Activated CD8-positive, alpha-beta memory T cell treated with anti-CD3 and anti-CD28 coated beads, Interleukin-2, amount 10 ng/mL, durations not matched to agents 7 days and 5 days (primary cell): ENCODE results near the gene EHD1. TPM values are rescaled to one million over a fixed set of nuclear protein-coding genes. Genes with fewer than 3 reads are reported as not detected.
A peak's percentile ranks its signal among the peaks of the same experiment; 100 is the strongest.

ENCODE experiments used
- ATAC-seq: fragments of 150-1000 bp; cut with Tn5 transposase; one replicate; pipeline ENCODE4 v1.10.0; 2021; ENCODE audit warnings: moderate library complexity
- CTCF ChIA-PET: fragments of 350-600 bp; sonication (Branson Sonifier 250); formaldehyde crosslinking; loops from one replicate; lab custom pipeline; 2021; ENCODE audit warnings: antibody characterized with exemption; lab: Charles Lee
- DNase-seq: peaks from one replicate; pipeline ENCODE4 v3.0.0-alpha.2; 2020
- H3K27ac Mint-ChIP-seq: one replicate; pipeline ENCODE4 v1.8.0; 2021; ENCODE audit warnings: mild to moderate bottlenecking, mixed read lengths
- H3K27me3 Mint-ChIP-seq: one replicate; pipeline ENCODE4 v1.8.0; 2021; ENCODE audit warnings: mixed read lengths
- H3K36me3 Mint-ChIP-seq: one replicate; pipeline ENCODE4 v1.8.0; 2021; ENCODE audit warnings: mild to moderate bottlenecking, mixed read lengths
- H3K4me1 Mint-ChIP-seq: one replicate; pipeline ENCODE4 v1.8.0; 2021; ENCODE audit warnings: mixed read lengths
- H3K4me3 Mint-ChIP-seq: one replicate; pipeline ENCODE4 v1.8.0; 2021; ENCODE audit warnings: mild to moderate bottlenecking, moderate library complexity, mixed read lengths
- H3K9me3 Mint-ChIP-seq: one replicate; pipeline ENCODE4 v1.8.0; 2022; ENCODE audit warnings: low read depth, mixed read lengths
- total RNA-seq, 2 experiments: library from RNA; stranded (reverse); gene quantifications; one replicate each; pipeline ENCODE4 v1.2.3, GENCODE V29; 2021

EHD1 gene
- total RNA-seq: 100 to 1,000 TPM; 149 to 155 TPM

- CTCF ChIA-PET: interaction anchor here (0.6 to 31.3 kb wide), 8 partner anchors 9 to 238 kb away, joined by 3 to 1163 read pairs (median 4); partner anchors contain the start of genes ARL2, CDC42BPG and ZNHIT2
Measured at GRCh38 chr11:64878494-64879243, at the start of gene EHD1. EHD1 (minus strand) TSS chr11:64878621; CDS start chr11:64878464, 157 bp downstream.

GRCh38 chr11:64926689-64927088, 48.3 kb upstream of the EHD1 start:
- Mint-ChIP-seq H3K27ac (no peak overlapping the region), H3K9me3 (no peaks in the 10 kb centered on the region), H3K4me3 (no peak overlapping the region), H3K27me3 (no peaks in the 10 kb centered on the region), H3K4me1 (peaks cover 14% of the 10 kb centered on the region), H3K36me3 (no peaks in the 10 kb centered on the region)
- DNase-seq (no peak), ATAC-seq (no peak)
- CTCF ChIA-PET: interaction anchor here (0.8 to 1.4 kb wide), 2 partner anchors 37 to 87 kb away, joined by 3 to 7 read pairs; partner anchors contain the start of gene ARL2

More at GRCh38 chr11:64878494-64879243, at the start of gene EHD1:
- ATAC-seq (peak; percentile 75), DNase-seq (peak; percentile 100)
- Mint-ChIP-seq H3K4me3 (peak within 1 kb of the TSS; percentile 94), H3K27me3 (no peaks in the 10 kb centered on the region), H3K9me3 (no peaks in the 10 kb centered on the region), H3K4me1 (peaks cover 66% of the 10 kb centered on the region), H3K36me3 (peaks cover 30% of the 10 kb centered on the region), H3K27ac (peak within 1 kb of the TSS; percentile 93)

DNA sequence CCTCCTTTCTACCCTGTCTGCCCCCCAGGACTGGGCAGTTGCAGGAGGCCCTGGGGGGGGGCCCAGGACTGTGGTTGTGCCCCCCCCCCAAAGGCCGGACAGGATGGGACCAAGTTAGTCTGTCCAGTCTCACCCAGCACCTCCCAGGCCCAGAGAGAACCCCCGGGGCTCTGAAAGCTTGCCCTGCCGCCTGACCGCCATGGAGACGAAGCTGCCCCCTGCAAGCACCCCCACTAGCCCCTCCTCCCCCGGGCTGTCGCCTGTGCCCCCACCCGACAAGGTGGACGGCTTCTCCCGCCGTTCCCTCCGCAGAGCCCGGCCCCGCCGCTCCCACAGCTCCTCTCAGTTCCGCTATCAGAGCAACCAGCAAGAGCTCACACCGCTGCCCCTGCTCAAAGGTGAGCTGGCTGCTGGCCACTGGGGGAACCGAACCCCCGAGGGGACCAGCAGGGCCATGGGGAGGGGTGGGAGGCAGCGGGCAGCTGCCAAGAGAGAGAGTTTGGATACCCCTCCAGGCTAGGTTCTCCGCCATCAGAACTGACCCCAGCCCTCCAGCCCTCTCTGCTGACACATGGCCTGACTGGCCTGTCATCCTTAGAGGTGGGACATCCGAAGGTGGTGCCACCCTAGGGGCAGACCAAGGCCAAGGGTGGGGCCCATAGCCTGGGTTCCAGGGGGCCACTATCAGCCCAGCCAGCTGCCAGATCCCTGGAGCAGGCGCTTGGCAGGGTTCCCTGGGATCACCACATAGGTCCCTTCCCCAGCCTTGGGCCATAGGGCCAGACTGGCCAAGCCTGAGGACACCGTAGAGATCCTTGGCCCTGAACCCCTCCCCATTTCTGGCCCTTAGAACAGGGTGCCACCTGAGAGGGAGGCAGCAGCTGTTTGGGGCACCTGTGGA, 47.4 kb upstream of the EHD1 start:
- Mint-ChIP-seq H3K27ac (no peak overlapping the region), H3K4me1 (peaks cover 14% of the 10 kb centered on the region), H3K27me3 (no peaks in the 10 kb centered on the region), H3K9me3 (no peaks in the 10 kb centered on the region), H3K36me3 (no peaks in the 10 kb centered on the region), H3K4me3 (peak overlapping the region; percentile 77)
- CTCF ChIA-PET: interaction anchor here (0.8 to 2.0 kb wide), 5 partner anchors 36 to 89 kb away, joined by 3 to 8 read pairs (median 5); partner anchors contain the start of gene ARL2
- ATAC-seq (no peak), DNase-seq (no peak)

DNA sequence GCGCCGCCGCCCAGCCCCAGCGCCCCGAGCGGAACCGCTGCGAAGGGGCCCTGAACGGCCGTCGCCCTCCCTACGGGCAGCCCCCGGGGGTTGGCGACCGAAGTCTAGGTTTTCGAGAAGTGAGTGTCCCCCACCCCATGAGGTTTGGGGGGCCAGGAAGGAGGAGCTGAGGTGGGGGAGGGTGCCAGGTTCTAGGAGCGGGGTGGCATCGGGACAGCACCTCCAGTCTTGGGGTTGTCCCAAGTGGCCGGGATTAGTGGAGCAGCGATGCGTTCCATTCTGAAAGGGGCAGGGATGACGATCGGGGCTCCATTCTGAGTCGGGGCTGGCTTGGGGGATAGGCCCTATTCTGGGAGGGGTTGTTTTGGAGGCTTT, 46.5 kb upstream of the EHD1 start:
- no peak overlapping the region for H3K27ac Mint-ChIP-seq
- H3K4me1 Mint-ChIP-seq: peaks cover 14% of the 10 kb centered on the region
- ATAC-seq (no peak), DNase-seq (no peak)
- H3K4me3 Mint-ChIP-seq: peak overlapping the region; percentile 77
- H3K36me3 Mint-ChIP-seq: no peaks in the 10 kb centered on the region
- no peaks in the 10 kb centered on the region for H3K9me3 Mint-ChIP-seq
- CTCF ChIA-PET: interaction anchor here (1.1 to 2.0 kb wide), 6 partner anchors 30 to 116 kb away, joined by 3 to 9 read pairs (median 5); partner anchors contain the start of genes ARL2 and SAC3D1
- no peaks in the 10 kb centered on the region for H3K27me3 Mint-ChIP-seq

DNA sequence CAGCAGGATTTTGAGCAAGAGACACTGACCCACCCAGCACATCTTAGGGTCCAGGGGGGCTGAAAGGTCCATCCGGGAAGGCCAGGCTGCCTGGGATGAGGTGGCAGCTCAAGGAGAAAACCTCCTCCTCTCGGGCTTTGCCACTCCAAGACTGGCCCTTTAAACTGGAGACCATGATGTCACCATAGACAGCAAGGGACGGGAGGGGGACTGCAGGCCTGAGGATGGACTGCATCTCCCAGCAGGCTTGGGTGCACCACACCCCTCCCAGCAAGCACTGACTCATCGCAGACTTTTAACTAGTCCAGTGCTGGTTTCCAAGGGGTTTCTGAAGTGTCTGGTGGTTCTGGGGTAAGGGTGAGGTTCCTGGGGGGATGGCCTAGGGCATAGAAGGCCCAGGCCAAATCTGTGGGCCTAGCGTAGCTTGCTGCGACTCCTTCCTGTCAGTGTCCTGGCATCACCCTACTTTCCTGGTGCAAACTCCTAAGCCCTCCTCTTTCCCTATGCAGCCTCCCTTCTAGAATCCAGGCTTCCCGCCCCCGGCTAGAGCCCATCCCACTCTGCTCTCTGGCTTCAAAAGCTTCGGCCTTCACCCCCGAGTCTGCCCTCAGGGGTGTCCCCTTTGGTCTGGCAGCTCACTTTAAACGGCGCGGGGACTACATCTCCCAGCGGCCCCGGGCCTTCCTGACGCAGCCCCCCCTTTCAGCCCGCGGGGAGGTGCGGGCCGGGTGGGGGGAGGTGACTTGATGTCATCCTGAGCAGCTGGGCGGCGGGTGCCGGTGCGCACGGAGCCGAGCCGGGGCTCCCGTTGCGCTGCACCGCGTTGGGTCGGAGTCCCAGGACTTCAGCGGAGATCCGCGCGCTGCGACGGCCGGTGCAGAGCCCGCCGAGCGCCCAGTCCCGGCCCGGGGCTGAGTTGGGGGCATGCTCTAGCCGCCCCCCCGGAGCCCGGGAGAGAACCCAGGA, 45.8 kb upstream of the EHD1 start, which contains the start of gene PPP2R5B:
Gene PPP2R5B, plus strand, starts transcription at position 746 of the 966 bp plus-strand sequence. CDS start 1,046 bp downstream, outside the sequence.
- DNase-seq (peak; percentile 94), ATAC-seq (peak; percentile 94)
- Mint-ChIP-seq H3K36me3 (no peaks in the 10 kb centered on the region), H3K27ac (peak within 1 kb of the TSS; percentile 97), H3K27me3 (no peaks in the 10 kb centered on the region), H3K4me1 (peaks cover 14% of the 10 kb centered on the region), H3K4me3 (peak within 1 kb of the TSS; percentile 77), H3K9me3 (no peaks in the 10 kb centered on the region)
- CTCF ChIA-PET: interaction anchor here (0.7 to 2.0 kb wide), 7 partner anchors 30 to 188 kb away, joined by 3 to 9 read pairs (median 5); partner anchors contain the start of genes ARL2 and SAC3D1

GRCh38 chr11:64923151-64923661, 44.8 kb upstream of the EHD1 start:
- no peaks in the 10 kb centered on the region for H3K27me3 Mint-ChIP-seq
- peak overlapping the region; percentile 97 for H3K27ac Mint-ChIP-seq
- no peaks in the 10 kb centered on the region for H3K9me3 Mint-ChIP-seq
- no peak overlapping the region for H3K4me3 Mint-ChIP-seq
- peaks cover 15% of the 10 kb centered on the region for H3K4me1 Mint-ChIP-seq
- ATAC-seq (no peak), DNase-seq (no peak)
- CTCF ChIA-PET: interaction anchor here (0.7 to 2.0 kb wide), 3 partner anchors 76 to 190 kb away, joined by 3 to 9 read pairs (median 8); partner anchors contain the start of gene ARL2
- no peaks in the 10 kb centered on the region for H3K36me3 Mint-ChIP-seq

- ATAC-seq (no peak), DNase-seq (no peak)
- peaks cover 25% of the 10 kb centered on the region for H3K4me1 Mint-ChIP-seq
- H3K36me3 Mint-ChIP-seq: no peaks in the 10 kb centered on the region
- H3K9me3 Mint-ChIP-seq: no peaks in the 10 kb centered on the region
- CTCF ChIA-PET: interaction anchor here (1.2 kb wide), 1 partner anchor 21 kb away, joined by 3 read pairs; no protein-coding TSS in a partner anchor
- H3K27me3 Mint-ChIP-seq: no peaks in the 10 kb centered on the region
- H3K27ac Mint-ChIP-seq: no peak overlapping the region
- no peak overlapping the region for H3K4me3 Mint-ChIP-seq
Measured at GRCh38 chr11:64921384-64921783, 43.0 kb upstream of the EHD1 start.

GRCh38 chr11:64920124-64920523, 41.7 kb upstream of the EHD1 start:
- Mint-ChIP-seq H3K4me1 (peaks cover 30% of the 10 kb centered on the region), H3K9me3 (no peaks in the 10 kb centered on the region), H3K36me3 (no peaks in the 10 kb centered on the region), H3K27me3 (no peaks in the 10 kb centered on the region), H3K4me3 (no peak overlapping the region), H3K27ac (no peak overlapping the region)
- CTCF ChIA-PET: interaction anchor here (1.2 to 1.6 kb wide), 2 partner anchors 20 to 94 kb away, joined by 3 read pairs; partner anchors contain the start of gene ARL2
- no peak for DNase-seq
- no peak for ATAC-seq

DNA sequence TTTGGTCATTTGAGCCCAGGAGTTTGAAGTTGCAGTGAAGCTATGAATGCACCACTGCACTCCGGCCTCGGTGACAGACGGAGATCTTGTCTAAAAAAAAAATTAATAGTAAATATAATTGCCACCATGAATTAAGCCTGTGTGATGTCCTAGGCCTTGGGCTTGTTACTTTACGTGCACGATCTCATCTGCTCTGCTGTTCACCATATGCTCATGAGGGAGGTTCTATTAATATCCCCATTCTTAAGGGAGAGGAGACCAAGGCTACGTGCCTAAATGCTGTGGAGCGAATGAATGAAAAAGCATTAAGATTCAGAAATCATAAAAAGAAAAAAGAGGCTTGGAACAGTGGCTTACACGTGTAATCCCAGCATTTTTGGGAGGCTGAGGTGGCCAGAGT, 41.2 kb upstream of the EHD1 start:
- no peaks in the 10 kb centered on the region for H3K36me3 Mint-ChIP-seq
- no peak for ATAC-seq
- CTCF ChIA-PET: interaction anchor here (0.8 to 1.6 kb wide), 4 partner anchors 9 to 95 kb away, joined by 3 to 4 read pairs (median 3); partner anchors contain the start of gene ARL2
- no peaks in the 10 kb centered on the region for H3K9me3 Mint-ChIP-seq
- DNase-seq: no peak
- no peak overlapping the region for H3K27ac Mint-ChIP-seq
- H3K27me3 Mint-ChIP-seq: no peaks in the 10 kb centered on the region
- H3K4me1 Mint-ChIP-seq: peaks cover 27% of the 10 kb centered on the region
- H3K4me3 Mint-ChIP-seq: no peak overlapping the region

GRCh38 chr11:64918017-64918416, 39.6 kb upstream of the EHD1 start:
- H3K27ac Mint-ChIP-seq: peak overlapping the region; percentile 92
- no peaks in the 10 kb centered on the region for H3K9me3 Mint-ChIP-seq
- peaks cover 18% of the 10 kb centered on the region for H3K4me1 Mint-ChIP-seq
- DNase-seq (no peak), ATAC-seq (no peak)
- no peaks in the 10 kb centered on the region for H3K27me3 Mint-ChIP-seq
- H3K4me3 Mint-ChIP-seq: peak overlapping the region; percentile 88
- H3K36me3 Mint-ChIP-seq: peaks cover under 1% of the 10 kb centered on the region
- CTCF ChIA-PET: interaction anchor here (1.0 to 2.1 kb wide), 5 partner anchors 11 to 200 kb away, joined by 3 to 9 read pairs (median 4); no protein-coding TSS in a partner anchor

GRCh38 chr11:64917663-64917995, 39.2 kb upstream of the EHD1 start:
- CTCF ChIA-PET: interaction anchor here (1.0 to 2.1 kb wide), 4 partner anchors 23 to 201 kb away, joined by 3 to 9 read pairs (median 4); no protein-coding TSS in a partner anchor
- Mint-ChIP-seq H3K27ac (peak overlapping the region; percentile 92), H3K27me3 (no peaks in the 10 kb centered on the region), H3K4me1 (peaks cover 18% of the 10 kb centered on the region), H3K4me3 (peak overlapping the region; percentile 88), H3K36me3 (peaks cover 2% of the 10 kb centered on the region), H3K9me3 (no peaks in the 10 kb centered on the region)
- ATAC-seq (no peak), DNase-seq (no peak)
